A549 (cell line): ENCODE results near the gene IPO4.

Experiments used
- CEBPB ChIP-seq, 2 experiments: fragments of >200 bp in 1 of 2; sonication (Bioruptor Twin) in 1 of 2; formaldehyde crosslinking in 1 of 2; IDR thresholded peaks; 2 replicates each; pipeline ENCODE4 v1.6.1; 2012 to 2016
- CTCF ChIP-seq: fragments of >200 bp; sonication (Bioruptor Twin); formaldehyde crosslinking; IDR thresholded peaks from 3 replicates; pipeline ENCODE4 v1.5.1; 2016
- EHMT2 ChIP-seq: fragments of 200-600 bp; sonication (generic); IDR thresholded peaks from 2 replicates; pipeline ENCODE4 v1.6.1; 2016; ENCODE audit warnings: antibody characterized with exemption, low read depth, mild to moderate bottlenecking, moderate library complexity
- HDAC2 ChIP-seq: fragments of 200-600 bp; sonication (generic); IDR thresholded peaks from 2 replicates; pipeline ENCODE4 v1.6.1; 2016
- MAFK ChIP-seq: fragments of 450-650 bp; IDR thresholded peaks from 2 replicates; pipeline ENCODE4 v1.6.1; 2014; ENCODE audit not compliant: partially characterized antibody
- MAZ ChIP-seq: fragments of 150-350 bp; IDR thresholded peaks from 2 replicates; pipeline ENCODE4 v1.6.1; 2014; ENCODE audit warnings: antibody characterized with exemption, low read depth, low read length, borderline replicate concordance
- MYC ChIP-seq: IDR thresholded peaks from 2 replicates; pipeline ENCODE4 v1.6.1; 2012; ENCODE audit warnings: mild to moderate bottlenecking, inconsistent platforms, low read length, improper control_type of control experiment, borderline replicate concordance
- PBX3 ChIP-seq: IDR thresholded peaks from 2 replicates; pipeline ENCODE4 v1.6.1; 2012
- REST ChIP-seq: fragments of 200-600 bp; sonication (generic); IDR thresholded peaks from 2 replicates; pipeline ENCODE4 v1.6.1; 2016; ENCODE audit warnings: antibody characterized with exemption, mild to moderate bottlenecking, moderate library complexity
- SMC3 ChIP-seq: fragments of >200 bp; sonication (Bioruptor Twin); formaldehyde crosslinking; IDR thresholded peaks from 3 replicates; pipeline ENCODE4 v1.6.1; 2018; ENCODE audit warnings: inconsistent platforms

GRCh38 chr14:24224618-24225071, 36.0 kb upstream of the IPO4 start:
- TF ChIP-seq CTCF (no peak), REST (no peak), PBX3 (no peak), MAFK (no peak), CEBPB (IDR thresholded peaks at IDR 0.05) (no peak), EHMT2 (no peak), HDAC2 (no peak), SMC3 (no peak), MYC (no peak), MAZ (no peak)
